Left renal cortex interstitium (tissue), 4 donors: ENCODE results near the gene PDLIM5. TPM values are rescaled to one million over a fixed set of nuclear protein-coding genes. Genes with fewer than 3 reads are reported as not detected.
"Not testable (repeated sequence)": the region's sequence is repeated elsewhere in the genome, so short reads cannot be mapped to it uniquely, and the experiment has no call there.

Source experiments
- DNase-seq, 4 donors: peaks; one replicate each; pipeline ENCODE4 v3.0.0-alpha.2; 2013; ENCODE audit warnings: low read depth in 4 of 4, low spot score in 2 of 4, missing footprints in 1 of 4
- polyA plus RNA-seq, 4 donors: library from polyadenylated mRNA; unstranded; fragments of 120-200 nt; gene quantifications; one replicate each; pipeline ENCODE4 v1.2.1, GENCODE V29; 2013; ENCODE audit not compliant: insufficient read length in 4 of 4

PDLIM5 gene
- polyA plus RNA-seq, 4 donors: 42.5 to 53.4 (median 52.8) TPM

GRCh38 chr4:94550352-94550751 is 98.6 kb downstream of the PDLIM5 start:
- DNase-seq: no peak

DNA sequence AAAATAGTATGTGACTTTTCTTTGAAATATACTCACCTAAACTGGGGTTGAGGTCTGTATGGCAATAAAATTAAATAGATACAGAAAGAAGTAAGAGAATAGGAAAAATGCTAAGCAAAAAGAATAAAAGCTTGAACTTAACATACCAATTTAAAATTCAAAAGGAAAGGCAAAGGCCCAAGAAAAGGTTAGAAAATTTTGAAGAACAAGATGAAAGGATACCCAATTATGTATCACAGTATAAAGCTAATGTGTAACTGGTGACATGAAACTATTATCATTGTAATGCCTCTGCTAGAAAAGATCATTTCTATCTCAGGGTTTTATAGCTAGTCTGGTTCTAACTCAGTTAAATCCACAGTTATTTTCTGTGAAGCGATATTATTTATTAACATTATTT is 99.1 kb downstream of the PDLIM5 start:
- no peak for DNase-seq

GRCh38 chr4:94551643-94552564 is 100.2 kb downstream of the PDLIM5 start:
- DNase-seq: no peak

GRCh38 chr4:94556047-94556446 is 104.3 kb downstream of the PDLIM5 start:
- not testable (repeated sequence) for DNase-seq

- DNase-seq: not testable (repeated sequence)
Observed at GRCh38 chr4:94557632-94558031, 105.9 kb downstream of the PDLIM5 start.

DNA sequence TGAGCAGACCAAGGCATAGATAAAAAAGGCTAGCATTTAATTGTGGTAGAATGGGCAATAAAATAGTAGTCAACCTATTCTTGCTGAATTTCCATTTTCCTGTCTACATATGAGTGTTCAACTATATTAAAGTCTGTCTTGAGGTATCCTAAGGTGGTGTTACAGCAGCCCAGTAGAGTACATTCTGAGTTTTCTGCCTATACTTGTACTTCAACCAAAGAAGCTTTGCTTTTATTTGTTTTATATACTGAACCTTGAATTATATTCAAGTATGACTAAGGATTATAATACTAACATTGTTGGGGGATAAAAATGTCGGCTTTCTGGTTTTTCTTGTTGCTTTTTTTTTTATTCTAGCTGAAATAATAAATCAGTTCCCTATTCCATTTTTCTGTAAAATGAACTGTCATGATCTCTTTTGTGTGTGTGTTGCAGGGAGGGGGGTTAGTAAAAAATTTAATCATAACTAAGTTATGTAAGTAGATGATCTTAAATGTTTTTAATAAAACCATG is 106.7 kb downstream of the PDLIM5 start:
- no peak for DNase-seq

- DNase-seq: no peak
Observed at GRCh38 chr4:94559351-94559806, 107.6 kb downstream of the PDLIM5 start.

GRCh38 chr4:94561249-94562024 is 109.7 kb downstream of the PDLIM5 start:
- DNase-seq: no peak

- DNase-seq: no peak
Observed at GRCh38 chr4:94562285-94562684, 110.5 kb downstream of the PDLIM5 start.

DNA sequence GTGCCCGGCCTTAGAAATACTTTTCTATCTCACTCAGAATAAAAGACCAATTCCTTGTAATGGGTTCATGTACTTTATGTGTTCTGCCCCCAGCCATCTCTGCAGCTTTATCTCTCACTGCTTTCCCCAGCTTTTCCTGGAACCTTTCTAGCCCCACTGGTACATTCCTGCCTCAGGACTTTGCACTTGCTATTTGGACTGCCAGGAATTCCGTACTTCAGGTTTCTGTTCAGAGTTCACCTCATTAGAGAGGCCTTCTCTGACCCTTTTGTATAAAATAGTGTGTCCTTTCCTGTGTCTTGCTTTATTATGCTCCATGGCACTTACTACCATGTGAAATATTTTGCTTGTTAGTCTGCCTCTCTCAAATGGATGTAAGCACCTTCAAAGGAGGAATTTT is 112.5 kb downstream of the PDLIM5 start:
- DNase-seq: no peak

- no peak for DNase-seq
Observed at GRCh38 chr4:94566420-94566819, 114.7 kb downstream of the PDLIM5 start.

GRCh38 chr4:94567811-94568210 is 116.1 kb downstream of the PDLIM5 start:
- no peak for DNase-seq

- DNase-seq: no peak
Observed at GRCh38 chr4:94570558-94570957, 118.8 kb downstream of the PDLIM5 start.

GRCh38 chr4:94571298-94571697 is 119.6 kb downstream of the PDLIM5 start:
- no peak for DNase-seq

DNA sequence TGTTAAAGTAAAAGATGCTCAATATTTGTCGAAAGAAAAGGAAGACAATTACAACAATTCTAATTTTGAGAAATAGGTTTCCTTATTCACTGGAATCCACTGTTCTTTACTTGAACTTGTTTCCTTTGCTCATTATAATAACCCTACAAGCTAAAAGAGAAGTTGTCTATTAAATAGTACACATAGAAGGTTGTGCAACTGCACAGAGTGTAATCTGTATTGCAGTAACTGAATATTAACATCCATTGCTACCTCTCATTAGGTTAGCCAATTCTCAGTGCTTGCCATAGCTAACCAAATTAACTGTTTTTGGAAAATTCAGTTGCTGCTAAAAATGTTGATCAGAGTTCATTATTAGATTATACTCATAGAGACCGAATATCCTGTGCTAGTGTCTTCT is 120.0 kb downstream of the PDLIM5 start:
- DNase-seq: no peak

DNA sequence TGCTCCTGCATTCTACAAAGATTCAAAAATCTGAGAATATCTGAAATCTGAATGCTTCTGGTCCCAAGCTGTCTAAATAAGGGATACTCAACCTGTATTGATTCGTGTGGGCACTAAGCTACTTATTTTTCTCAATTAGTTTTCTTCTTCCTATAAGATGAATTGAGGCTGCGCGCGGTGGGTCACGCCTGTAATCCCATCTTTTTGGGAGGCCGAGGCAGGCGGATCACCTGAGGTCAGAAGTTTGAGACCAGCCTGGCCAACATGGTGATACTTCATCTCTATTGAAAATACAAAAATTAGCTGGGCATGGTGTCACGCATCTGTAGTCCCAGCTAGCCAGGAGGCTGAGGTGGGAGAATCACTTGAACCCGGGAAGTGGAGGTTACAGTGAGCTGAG is 122.3 kb downstream of the PDLIM5 start:
- no peak for DNase-seq

GRCh38 chr4:94574616-94575015 is 122.9 kb downstream of the PDLIM5 start:
- DNase-seq: no peak

DNA sequence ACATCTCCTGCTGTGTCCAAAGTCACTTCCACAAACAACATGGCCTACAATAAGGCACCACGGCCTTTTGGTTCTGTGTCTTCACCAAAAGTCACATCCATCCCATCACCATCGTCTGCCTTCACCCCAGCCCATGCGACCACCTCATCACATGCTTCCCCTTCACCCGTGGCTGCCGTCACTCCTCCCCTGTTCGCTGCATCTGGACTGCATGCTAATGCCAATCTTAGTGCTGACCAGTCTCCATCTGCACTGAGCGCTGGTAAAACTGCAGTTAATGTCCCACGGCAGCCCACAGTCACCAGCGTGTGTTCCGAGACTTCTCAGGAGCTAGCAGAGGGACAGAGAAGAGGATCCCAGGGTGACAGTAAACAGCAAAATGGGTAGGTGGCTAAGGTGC is 123.9 kb downstream of the PDLIM5 start:
- no peak for DNase-seq

DNA sequence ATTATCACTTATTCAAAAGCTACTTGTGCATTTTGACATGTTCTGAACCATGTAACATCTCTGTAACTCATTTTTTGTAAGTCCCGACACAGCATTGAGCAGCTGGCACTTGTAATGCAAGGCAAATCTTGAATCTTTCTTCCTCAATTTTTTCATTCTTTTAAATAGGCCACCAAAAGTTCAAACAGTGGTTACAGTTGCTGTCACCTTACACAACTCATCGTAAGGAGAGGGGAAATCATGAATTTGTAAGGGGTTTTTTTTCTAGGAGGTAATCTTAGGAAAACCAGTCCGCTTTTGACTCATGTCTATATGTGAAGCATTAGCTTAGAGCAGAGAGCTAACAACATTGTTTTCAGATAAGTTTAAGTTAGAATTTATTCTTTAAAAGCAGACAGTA is 124.5 kb downstream of the PDLIM5 start:
- no peak for DNase-seq

DNA sequence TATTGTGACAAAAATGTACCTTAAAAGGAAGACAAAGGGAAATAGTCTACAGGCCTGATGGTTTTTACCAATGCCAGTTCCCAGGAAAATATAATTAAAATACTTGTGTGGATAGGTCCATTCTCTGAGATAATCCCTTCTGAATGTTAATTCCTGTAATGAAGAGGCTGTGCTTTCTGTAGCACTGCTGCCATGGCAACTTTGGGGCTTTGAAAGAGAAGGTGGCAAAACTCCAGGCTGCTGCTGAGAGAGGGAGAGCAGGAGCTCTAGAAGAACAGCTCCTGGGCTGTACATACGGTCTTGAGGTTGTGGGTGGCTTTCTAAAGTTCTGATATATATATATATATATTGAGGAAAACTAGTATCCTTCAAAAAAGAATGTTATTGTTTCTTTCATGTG is 125.4 kb downstream of the PDLIM5 start:
- DNase-seq: no peak

- no peak for DNase-seq
Observed at GRCh38 chr4:94578195-94578594, 126.5 kb downstream of the PDLIM5 start.
